Astrocyte of the hippocampus (primary cell): Measurements from ENCODE around the gene ELF5.

Experiments
- DNase-seq: peaks from one replicate; pipeline ENCODE4 v3.0.0; 2011; ENCODE audit warnings: low read depth, low spot score

Gene ELF5

DNA sequence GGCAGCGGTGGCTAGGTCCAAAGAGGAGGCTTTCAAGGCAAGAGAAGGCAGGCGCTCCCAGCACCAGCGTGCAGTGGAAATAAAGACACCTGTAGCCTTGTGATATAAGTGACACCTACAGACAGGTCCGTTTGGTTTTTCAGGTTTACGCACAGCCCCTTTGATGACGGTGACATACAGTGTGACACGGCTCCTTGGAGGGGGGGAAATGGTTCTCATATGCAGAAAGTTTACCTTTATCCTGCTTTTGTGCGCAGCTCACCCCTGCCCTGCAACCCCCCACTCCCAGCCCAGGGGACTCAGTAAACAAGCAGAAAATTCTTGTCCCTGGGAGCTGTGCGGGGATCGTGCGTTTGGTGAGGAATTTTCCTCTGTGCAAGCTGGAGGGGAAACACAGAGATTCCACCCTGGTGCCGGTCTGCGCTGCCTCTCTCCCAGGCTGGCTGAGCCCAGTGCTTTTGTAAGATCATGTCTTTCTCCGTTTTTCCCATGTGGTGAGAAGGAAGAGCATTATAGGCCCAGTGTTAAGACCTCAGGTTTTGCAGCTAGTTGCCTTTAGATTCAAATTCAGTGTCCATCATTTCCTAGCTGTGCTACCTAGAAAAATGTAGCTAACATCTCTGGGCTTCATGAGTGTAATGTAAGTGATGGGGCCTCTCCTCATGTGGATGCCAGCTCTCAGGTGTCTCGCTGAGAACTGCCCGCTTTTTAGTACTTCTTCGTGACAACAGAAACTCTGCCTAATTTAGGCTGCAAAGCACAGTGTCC is at the start of gene ELF5:
Gene ELF5, minus strand, starts transcription at position 113 of the 768 bp plus-strand sequence. CDS start 8,045 bp downstream, outside the sequence.
- DNase-seq = no peak

GRCh38 chr11:34562976-34563375 is 49.4 kb upstream of the ELF5 start:
- DNase-seq = no peak

- DNase-seq = no peak
Measured at GRCh38 chr11:34560511-34560910, 46.9 kb upstream of the ELF5 start.

DNA sequence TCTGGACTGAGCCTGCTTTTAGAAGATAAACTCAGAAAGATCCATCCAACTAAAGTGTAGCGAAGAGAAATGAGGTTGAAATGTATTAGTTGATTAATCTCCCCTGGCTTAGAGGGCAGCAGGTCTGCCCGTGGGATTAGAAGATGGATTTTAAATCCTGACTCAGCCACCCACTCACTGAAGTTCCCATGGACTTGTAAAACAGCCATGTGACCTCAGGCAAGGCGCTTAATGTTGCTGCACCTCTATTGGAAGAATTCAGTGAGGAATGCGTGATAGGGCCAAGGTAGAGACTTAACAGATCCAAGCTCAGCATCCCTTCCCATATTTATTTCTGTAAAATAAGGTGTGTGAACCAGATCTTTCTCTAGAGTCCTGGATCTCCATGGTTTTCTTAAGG is 45.1 kb upstream of the ELF5 start:
- peak; percentile 10 for DNase-seq

GRCh38 chr11:34558211-34558610 is 44.6 kb upstream of the ELF5 start:
- DNase-seq = peak; percentile 70

DNA sequence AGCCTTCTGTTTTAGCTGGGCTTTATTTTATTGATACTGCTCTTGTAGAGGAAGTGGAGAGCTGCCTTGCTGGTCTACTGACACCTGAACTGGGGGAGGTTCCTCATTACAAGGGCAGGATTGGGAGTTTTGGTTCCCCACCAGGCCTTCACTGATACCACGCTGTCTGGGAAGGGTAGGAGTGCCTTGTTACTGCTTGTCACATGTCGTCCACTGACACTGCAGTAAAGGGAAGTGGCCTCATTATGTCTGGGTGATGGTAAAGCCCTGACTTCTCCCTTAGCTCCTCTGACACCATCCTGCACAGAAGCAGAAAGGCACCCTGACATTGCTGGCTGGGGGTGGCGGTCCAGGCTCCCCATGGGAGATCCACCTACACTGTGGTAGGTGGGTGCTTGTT is 38.7 kb upstream of the ELF5 start:
- DNase-seq = no peak

- DNase-seq = no peak
Measured at GRCh38 chr11:34549271-34549670, 35.7 kb upstream of the ELF5 start.

DNA sequence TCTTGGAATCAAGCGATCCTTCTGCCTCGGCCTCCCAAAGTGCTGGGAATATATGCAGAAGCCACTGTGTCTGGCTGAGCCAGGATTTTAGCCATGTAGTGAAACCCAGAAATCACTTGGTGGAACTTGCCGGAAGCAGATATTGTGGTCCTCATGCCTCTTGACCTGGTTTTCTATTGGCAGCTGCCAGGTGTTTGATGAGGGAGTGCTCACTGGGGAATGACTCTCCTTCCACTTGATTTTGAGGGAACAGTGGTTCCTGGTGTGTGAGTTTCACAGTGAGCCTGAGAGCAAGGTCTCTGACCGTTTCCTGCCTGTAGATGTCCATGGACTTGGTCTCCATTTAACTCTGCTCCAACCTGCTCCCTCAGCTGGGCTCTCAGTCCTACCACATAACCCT is 34.7 kb upstream of the ELF5 start:
- DNase-seq = no peak

- DNase-seq = no peak
Measured at GRCh38 chr11:34546511-34547209, 33.1 kb upstream of the ELF5 start.

- DNase-seq = no peak
Measured at GRCh38 chr11:34542089-34542488, 28.5 kb upstream of the ELF5 start.

GRCh38 chr11:34540870-34541269 is 27.3 kb upstream of the ELF5 start:
- no peak for DNase-seq

DNA sequence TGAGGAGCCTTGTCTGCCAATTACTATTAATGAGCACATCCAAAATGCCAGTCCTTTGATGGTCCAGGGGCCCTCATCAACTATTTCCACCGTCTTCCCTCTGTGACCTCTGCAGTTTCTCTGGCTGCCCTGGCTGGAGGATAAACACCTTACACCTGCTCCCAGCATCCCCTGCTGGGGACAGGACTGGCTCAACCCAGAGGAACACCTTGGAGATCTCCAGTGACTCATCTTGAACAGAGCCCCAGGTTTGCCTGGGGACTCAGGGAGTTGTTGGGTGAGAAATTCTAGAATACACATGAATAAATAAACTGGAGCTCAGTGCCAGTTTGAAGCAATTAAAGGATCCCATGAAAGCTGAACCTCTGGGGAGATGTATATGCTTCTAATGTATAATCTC is 24.0 kb upstream of the ELF5 start:
- DNase-seq = no peak

- DNase-seq = no peak
Measured at GRCh38 chr11:34536056-34536455, 22.5 kb upstream of the ELF5 start.

DNA sequence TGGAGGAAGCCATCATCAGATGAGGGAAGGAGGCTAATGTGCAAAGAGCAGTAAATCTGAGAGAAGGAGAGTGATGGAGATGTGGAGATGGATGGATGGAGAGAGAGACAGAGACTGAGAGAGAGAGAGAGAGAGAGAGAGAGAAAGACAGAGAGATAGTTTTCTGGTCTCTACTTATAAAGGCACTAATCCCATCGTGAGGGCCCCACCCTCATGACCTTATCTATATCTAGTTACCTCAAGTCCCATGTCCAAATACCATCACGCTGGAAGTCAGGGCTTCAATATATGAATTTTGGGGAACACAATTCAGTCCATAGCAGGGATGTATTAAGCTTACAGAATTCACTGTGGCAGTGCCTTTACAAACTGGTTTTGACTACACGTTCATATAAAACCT is 21.2 kb upstream of the ELF5 start:
- no peak for DNase-seq

- DNase-seq = no peak
Measured at GRCh38 chr11:34531663-34532062, 18.1 kb upstream of the ELF5 start.

DNA sequence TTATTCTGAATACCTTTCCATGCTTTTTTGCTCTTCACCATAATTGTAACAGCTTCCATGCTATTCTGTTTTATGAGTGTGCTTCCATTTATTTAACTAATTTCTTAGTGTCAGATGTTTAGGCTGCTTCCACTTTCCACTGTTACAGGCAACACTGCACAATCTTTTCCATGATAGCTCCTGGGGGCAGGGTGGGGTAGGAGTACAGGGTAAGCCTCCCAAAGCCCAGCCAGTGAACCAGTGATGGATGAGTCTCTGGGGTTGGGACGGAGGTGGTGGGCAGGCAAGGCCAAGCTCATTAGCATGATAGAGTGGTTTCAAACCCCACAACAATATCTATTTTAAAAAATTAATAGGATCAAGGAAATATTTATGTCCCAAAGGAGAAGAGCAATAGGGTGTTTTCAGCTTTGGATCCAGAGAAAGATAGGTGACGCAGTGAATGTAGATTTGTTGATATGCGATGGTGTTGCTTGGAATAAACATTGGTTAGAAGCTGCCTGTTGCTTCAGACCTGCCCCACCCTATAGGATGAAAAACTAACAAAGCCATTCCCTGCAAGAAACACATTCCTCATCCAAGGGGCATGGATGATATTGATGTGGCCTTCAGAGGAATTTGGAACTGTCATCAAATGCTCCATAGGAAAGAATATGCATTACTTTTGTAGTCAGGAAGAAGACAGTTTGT is 17.1 kb upstream of the ELF5 start:
- DNase-seq = no peak

GRCh38 chr11:34529643-34530042 is 16.0 kb upstream of the ELF5 start:
- no peak for DNase-seq

GRCh38 chr11:34528072-34528471 is 14.5 kb upstream of the ELF5 start:
- no peak for DNase-seq

DNA sequence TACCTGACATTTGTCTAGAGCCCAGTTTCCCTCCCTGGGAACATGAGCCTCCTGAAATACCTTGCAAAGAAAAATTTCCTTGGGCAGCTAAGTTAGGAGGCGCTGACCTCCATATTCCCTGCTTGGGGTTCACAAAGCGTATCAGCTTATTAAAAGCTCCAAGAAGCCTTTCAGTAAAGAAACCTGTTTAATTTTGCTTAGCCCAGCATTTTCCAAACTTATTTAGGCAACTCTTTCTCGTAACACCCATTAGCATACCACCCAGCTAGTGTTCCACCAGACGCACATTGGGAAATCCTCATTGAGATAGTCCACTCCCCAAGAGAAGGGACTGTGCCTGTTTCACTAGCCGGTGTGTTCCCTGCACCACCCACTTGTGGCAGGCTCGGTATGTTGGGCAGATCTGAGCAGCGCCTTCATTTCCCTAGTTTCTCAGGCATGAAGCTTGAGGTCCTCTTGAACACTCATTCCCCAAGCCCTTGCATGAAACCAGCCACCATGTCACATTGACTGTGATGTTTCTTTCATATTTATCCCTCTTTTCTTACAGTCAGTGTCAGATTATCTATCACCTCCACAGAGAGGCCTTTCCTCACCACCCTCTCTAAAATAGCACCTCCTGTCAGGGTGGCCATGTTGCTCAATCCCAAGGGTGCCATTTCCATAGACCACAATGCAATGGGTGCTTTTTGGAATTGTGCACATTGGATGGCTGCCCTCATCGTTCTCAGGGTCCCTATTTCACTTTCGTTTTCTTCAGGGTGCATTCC is 12.5 kb upstream of the ELF5 start:
- no peak for DNase-seq

- DNase-seq = no peak
Measured at GRCh38 chr11:34525098-34525497, 11.5 kb upstream of the ELF5 start.

GRCh38 chr11:34524696-34525095 is 11.1 kb upstream of the ELF5 start:
- no peak for DNase-seq

DNA sequence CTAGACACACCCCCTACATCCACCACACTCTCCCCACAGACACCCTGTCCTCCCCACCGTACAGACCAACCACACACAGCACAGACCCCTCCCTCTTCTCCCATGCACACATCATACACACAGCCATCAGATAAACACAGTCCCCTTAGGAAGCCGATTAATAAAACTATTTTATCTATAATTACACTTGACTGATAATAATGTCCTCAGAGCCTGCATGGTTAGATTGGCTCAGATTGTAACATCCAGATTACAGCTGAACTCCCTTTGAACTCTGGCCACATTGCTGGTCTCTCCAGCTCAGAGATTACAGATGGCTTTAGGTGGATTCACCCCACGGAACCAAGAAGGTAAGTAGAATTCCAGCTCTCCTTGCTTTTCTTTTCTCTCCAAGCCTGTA is 9.5 kb upstream of the ELF5 start:
- no peak for DNase-seq
